CMK (cell line): ENCODE results near the gene CEP104.

Experiments used
- DNase-seq: peaks from one replicate; pipeline ENCODE4 v3.0.0-alpha.2; 2010; ENCODE audit warnings: low read depth

Gene CEP104

DNA sequence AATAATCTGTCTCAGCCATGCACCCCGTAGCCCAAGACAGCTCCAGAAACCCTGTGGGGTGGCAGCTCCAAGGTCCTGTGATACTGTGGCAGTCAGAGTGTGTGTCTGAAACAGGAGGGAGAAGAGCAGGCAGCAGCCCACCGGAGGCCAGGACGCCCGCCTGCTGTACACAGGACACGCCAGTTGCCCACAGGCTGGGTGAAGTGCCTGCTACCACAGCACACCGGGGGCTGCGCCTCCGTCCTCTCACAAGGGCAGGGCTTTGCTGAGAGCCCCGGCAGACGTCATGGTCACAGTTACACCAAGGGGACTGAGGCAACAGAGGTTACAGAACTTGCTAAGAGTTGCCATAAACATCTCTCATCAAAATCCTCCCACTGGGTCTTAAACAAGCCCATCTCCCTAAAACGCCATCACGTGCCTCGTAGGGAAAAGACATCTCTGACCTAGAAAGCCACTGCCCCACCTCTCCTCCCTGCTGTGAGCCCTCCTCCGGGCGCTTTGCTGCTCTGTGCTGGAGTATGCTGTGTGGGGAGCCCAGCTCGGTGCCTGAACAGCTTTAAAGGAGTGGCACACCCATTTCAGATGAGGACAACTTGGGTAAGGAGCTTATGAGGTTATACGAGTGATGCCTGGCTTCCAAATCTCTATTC is 37.7 kb upstream of the CEP104 start:
- no peak for DNase-seq

DNA sequence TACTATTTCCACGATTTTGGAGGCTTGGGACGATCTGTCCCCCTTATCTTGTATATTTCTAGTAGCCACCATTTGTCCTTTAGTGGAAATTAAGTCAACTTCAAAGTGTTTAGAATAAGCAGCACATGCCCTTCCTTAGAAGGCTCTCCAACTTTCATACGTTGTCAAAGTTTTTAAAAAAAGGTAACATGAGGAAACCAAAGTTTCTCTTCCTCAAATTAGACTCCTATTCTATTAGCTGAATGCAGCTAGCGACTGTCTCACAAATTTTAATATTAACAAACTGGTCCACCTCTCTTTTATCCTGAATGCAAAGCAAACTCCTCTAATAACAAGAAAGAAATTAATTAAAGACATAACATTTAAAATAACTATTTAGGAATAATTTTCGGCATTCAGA is 36.2 kb upstream of the CEP104 start:
- no peak for DNase-seq

DNA sequence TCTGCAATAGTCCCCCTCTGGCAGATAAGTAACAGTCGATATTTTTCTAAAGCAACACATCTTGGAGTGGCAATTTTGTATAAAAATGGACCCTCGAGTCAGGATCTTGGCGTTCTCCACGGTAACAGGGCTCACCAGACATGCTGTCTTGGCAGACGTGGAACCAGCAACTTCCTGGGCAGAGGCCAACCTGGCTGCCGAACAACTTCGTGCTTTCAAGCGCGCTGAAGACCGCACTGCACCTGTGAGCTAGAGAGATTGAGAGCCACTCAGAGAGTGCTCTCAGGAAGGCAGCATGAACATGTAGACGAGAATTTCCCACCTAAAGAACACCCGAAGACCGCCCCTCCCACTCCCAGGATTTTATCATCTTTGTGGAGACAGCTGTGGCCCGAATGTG is 35.7 kb upstream of the CEP104 start:
- no peak for DNase-seq

DNA sequence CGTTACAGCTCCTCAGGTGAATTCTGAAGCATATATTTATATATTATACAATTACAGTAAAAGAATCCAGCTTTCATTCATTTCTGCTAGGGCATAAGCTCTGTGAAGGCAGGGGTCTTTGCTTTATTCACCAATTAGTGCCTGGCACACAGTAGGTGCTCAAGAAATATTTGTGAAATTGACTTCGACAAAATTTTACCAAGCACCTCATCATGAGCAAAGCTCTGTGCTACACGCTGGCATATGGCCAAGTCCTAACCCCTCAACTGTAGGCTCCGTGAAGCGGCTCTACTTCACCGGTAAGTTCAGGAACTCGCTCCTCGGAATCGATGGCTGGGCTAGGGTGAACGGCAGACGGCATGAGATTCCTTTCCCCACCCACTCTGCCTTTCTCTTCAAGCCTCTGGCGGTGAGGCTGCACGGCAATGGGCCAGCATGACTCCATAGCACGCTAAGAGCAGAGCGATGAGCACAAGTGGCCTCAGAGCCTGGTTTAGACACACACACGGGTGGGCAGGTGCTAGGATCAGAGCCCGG is 34.4 kb upstream of the CEP104 start:
- no peak for DNase-seq

DNA sequence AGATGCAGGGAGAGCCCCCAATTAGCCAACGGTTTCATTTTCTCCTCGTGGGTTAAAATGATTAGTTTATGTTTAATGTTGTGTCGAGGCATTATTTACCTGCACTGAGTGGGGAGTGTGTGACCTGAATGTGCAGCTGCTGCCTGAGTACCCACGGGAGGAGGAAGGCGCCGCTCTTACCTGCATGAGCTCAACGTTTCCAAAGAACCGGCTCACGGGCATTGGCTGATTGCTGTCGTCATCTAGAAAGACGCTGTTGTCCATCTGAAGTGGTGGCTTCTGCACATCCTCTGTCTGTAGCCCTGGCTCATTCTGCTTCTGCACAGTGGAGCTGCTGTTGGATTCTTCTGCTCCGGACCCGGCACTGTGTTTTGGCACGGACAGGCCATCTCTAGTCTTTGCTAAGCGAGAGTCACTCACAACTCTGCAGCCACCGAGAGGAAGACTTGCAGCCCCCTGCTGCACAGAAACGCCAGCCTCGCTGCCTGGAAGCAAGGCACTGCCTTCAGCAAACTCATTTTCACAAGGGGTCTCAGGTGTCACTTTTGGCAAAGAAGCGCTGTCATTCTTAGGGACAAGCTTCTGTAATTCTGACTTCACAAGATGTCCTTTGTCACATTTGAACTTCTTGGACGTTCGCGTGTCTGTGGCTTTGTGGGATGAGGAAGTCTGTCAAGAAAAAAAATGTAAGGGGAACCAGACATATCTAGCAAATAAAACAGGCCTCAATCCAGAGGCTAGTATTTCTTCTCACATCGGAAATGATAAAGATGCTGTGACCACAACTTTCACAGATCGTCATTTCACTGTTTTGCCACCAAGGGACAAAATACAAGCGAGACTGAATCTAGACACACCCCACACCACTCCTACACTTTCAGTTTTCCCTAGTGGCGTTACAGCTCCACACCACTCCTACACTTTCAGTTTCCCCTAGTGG is 33.6 kb upstream of the CEP104 start:
- peak; percentile 81 for DNase-seq

DNA sequence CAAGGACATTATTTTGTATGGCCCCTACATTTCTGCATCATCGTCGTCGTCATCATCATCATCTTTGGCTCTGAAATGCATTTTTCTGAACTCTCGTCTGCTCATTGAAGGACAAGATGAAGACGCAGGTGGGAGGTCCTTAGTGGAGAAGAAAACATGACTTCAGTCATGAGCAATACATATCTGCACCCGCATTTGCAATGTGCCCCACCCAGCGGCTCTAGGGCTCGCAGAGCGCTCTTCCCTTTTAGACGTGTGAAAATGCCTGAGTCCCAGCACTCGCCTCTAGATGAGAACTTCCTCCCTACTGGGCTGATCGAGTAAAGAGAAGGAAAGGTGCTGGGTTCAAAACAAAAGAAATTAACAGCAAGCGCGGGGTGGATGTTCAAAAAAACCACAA is 32.9 kb upstream of the CEP104 start:
- DNase-seq = no peak

DNA sequence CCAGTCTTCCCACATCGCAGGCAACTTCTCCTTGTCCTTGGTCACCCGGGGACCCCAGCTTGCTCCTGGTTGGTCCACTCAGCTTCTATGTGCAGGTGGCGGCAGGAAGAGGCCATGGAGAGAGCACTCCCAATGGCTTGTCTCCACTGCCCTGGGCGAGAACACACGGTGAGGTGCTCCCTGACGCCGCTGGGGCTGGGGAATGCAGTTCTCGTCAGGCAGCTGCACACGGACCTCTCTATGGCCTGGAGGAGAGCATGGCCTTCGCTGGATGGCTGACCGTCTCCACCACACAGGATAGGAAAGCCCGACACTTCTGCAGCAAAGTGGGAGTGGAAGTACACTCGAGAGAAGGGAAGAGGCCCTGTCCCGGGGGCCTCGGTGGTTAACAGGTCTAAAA is 31.3 kb upstream of the CEP104 start:
- no peak for DNase-seq

DNA sequence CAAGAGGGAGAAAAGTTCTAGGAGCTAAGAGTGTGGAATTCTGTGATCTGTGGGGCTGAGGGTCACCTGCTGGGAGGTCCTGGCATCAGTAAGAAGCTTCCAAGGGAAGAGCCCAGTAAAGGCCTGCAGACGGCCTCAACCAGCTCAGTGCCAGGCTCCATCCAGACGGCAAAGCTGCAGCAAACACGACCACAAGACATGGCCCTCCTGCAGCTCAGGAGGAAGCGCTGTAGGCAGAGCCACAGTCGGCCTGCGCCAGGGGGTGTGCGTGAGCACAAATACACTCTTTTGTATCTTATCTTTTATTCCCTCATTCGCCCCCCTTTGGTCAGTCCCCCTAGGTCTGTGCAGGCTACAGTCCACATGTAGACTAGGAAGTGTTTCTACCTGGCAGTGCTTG is 29.7 kb upstream of the CEP104 start:
- no peak for DNase-seq

DNA sequence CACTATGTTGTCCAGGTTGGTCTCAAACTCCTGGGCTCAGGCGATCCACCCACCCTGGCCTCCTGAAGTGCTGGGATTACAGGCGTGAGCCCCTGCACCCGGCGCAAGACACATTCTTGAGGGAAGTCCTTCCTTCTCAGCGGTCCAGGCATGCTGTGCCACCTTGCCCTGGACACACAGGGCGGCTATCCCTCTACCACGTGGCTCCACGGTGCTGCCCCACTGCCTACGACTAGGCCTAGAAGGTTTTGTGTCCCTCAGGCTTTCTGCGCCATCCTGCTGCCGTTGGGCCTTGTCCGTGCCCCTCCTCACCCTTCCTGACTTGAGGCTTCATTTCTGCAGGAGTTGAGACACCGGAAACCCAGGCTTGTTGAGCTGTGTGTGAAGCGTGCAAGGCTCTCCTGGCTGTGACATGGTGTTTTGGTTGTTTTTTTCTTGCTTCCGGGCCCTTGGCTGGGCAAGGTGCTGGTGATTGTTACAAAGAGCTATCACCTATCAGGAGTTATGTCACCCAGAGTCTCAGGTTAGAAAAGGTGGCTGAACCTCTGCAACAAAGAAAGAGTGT is 29.2 kb upstream of the CEP104 start:
- no peak for DNase-seq

DNA sequence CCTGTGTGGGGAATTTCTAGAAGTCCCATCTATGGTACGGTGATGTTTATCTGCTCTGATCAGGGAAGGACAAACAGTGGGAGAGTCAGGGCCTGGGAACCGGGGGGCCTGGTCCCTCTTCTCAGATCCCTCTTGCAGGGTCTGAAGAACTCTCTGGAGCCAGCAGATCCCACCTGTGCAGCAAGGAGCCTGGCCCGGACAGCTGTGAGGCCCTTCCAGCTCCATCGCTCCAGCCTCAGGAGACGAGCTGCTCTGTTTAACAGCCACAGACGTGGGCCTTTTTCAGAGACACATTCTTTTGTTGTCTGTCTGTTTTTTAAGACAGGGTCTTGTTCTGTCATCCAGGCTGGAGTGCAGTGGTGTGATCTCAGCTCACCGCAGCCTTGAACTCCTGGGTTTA is 28.6 kb upstream of the CEP104 start:
- DNase-seq = no peak

DNA sequence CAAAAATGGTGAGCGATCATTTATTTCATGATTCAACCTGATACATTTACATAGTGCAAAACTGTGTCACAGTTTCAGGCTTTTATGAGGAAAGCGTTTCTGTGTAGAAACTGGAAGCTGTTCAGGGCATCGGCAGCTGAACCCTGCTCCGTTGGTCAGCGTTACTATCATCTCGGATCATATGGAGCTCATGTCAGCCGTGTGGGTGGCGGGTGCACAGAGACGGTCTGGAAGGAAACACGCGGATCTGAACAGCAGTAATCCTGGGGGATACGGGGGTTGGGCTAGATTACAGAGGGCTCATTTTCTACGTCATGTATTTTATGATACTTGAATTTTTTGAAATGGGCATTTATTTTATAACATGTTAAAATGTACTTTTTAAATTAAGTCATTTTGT is 28.0 kb upstream of the CEP104 start:
- no peak for DNase-seq

DNA sequence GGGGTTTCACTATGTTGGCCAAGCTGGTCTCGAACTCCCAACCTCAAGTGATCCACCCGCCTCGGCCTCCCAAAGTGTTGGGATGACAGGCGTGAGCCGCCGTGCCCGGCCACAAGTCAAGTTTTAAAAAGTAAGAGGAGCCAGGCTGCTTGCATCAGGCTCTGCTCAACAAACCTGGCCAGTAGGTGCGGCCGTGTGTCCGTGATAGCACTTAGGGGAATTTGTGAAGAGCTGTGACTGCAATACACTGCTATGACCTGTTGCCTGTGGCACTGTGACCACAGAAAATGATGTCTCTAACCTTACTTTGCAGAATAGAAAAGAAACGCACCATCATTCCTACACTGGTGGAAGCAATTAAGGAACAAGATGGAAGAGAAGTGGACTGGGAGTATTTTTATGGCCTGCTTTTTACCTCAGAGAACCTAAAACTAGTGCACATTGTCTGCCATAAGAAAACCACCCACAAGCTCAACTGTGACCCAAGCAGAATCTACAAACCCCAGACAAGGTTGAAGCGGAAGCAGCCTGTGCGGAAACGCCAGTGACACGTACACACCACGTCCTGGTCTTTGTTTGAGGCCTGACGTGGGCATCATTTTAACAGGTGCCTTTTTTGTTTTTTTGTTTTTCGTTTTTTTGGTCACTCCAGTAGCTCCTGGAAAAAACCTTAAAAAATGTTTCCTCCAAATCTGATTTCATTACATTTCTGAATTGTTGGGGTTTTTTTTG is 26.3 kb upstream of the CEP104 start:
- no peak for DNase-seq

DNA sequence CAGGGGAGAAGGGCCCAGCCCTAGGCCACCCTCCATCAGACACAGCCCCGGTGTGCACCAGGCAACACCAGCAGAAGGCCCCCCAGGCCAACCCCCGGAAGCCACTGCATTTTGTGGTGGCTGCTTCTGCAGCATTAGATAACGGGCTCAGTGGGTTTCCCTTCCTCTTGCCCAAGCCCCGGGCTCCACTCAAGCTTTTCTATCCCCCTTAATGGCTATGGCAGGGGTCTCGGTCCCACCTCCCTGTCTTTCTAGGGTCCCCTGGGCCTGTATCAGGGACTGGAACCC is 24.1 kb upstream of the CEP104 start:
- peak; percentile 93 for DNase-seq

DNA sequence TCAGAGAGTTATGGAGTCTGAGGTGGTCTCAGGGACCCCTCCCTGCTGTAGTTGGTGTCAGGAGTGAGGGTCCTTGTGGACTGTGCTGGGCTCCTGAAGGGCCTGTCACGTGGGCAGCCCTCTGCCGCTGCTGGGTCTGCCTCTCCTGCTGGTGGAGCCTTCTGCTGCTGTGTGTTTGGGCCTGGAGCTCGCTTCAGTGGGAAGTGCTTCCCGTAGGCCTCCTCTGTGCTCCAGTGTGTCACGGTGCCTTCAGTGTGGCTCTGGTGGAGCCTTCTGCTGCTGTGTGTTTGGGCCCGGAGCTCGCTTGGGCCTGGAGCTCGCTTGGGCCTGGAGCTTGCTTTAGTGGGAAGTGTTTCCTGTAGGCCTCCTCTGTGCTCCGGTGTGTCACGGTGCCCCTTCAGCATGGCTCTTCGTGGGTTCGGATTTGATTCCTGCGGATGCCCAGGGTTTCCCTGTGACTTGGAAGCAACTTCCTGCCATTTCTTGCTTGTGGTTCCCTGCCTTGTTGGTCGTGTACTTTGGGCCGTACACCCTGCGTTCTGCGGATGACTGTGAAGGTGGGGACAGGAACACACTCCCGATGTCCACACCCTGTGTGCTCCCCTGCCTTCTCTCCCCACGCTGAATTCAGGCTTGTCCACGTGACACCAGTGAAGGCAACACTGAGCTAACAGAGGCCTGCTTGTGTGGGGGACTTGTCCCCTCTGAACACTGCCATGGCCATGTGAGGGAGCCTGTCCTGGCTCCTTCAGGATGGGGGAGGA is 23.6 kb upstream of the CEP104 start:
- DNase-seq = no peak

DNA sequence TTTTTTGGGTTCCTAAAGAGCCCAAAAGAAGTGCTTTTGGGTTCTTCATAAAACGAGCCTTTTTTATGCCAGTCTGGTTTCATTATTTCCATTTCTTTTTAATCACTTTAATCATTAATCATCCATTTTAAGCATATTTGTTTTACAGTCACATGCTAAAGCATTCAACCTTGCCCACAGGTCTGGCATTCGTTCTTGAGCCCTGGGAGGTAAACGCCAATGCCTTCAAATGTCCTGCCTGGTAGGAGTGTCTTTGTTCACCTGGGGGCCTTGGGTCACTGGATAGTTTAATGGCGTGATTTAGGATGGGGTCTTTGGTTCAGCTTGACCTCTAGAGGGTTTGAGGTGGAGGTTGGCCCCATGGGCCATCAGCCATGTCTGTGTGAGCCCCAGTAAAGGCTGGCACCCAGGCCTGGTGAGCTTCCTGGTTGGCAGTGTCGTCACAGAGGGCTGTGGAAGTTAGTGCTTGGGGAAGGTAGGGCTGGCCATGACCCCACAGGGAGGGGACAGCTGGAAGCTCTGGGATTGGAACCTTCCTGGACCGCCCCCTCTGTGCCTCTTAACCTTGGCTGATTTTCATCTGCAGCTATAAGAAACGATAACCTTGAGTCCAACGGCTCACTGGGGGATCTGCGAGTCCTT is 22.9 kb upstream of the CEP104 start:
- DNase-seq = no peak

DNA sequence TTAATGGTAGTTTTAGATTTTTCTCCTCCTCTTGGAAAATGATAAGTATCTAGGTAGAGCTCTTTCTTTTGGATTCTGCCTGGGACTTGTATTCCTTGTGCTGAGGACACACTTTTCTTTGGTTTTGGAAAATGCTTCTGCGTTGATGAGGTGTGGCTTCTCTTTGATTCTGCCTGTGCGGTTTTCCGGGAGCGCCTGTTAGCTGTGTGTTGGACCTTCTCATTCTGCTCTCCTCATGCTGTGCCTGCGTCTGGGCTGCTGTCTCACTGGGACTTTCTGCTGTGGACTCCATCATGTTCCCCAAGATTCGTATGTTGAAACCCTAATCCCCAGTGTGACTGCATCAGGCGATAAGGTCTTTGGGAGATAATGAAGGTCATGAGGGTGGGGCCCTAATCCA is 22.1 kb upstream of the CEP104 start:
- DNase-seq = no peak

DNA sequence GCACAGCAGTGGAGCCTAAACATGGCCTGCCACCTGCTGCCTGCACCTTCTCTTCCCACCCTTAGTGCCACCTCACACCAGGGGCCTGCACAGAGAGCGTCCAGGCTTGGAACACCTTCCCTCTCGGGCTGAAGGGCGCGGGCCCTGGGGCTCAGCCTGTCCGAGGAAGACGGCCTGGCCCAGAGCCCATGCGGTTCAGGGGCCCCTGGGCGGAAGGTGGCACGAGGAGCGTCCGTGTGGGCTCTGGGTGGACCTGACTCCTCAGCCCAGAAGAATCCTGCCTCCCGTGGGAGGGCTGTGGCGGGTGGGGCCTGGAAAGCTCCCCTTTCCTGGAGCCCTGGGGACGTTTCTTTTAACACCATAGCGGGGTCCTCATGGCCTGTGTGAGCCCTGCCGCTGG is 19.7 kb upstream of the CEP104 start:
- DNase-seq = no peak

DNA sequence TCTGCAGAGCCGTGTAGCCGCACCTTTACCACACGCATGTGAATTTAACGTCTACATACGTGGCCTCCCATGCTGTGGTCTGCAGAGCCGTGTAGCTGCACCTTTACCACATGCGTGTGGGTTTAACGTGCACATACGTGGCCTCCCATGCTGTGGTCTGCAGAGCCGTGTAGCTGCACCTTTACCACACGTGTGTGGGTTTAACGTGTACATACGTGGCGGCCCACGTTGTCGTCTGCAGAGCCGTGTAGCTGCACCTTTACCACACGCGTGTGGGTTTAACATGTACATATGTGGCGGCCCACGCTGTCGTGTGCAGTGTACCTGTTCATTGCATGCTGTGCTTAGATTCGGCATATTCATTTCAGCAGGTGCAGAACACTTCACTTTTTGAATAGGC is 17.7 kb upstream of the CEP104 start:
- no peak for DNase-seq

DNA sequence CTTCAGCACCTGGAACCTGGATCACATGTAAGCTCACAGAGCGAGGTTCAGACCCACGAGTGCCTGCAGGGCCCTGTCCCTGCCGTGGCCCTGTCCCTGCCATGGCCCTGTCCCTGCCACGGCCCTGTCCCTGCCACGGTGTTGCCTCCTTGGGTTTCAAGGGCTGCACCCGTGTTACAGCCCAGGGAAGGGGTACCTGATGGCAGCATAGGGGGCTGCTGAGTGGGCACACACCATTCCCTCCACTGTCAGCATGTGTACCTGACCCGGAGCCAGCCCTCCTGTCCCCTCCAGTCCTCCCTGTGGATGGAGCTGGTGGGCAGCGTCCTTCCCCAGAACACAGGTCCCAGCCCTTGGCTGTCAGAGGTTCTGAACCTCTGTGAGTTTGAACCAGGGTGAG is 15.5 kb upstream of the CEP104 start:
- DNase-seq = no peak

DNA sequence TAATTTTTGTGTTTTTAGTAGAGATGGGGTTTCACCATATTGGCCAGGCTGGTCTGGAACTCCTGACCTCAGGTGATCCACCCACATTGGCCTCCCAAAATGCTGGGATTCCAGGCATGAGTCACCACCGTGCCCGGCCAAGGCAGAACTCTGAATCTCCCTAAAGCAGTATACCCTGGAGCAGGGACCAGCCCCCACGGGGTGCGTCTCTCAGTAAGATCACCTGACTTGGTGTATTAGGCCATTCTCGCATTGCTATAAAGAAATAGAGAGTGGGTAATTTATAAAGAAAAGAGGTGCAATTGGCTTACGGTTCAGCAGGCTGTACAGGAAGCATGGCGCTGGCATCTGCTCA is 14.4 kb upstream of the CEP104 start:
- DNase-seq = no peak

DNA sequence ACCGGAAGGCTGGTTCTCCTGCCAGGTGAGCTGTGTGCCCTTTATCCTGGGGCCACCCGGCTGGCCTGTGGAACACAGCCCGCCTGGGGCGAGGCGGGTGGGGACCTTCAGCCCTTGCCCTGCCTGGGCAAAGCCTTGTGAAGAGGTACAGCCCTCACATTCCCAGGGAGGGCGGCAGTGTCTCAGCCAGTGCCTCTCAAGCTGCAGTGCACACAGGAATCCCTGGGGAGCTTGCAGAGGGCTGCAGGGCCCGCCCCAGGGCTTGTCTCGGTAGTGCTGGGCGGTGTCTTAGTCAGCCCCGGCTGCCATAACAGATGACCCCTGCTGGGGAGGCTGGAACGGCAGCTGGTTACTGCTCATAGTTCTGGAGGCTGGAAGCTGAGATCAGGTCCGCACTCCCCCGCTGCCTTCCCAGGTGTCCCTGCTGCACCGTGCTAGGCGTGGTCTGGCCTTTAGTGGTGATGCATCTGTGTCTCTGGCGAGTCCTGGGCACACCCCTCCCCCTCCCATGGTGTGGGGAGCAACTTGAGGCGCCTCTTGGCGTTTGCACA is 12.8 kb upstream of the CEP104 start:
- DNase-seq = no peak
